ENCODE measurements around the gene ANK3.
"Not testable (repeated sequence)": the region's sequence is repeated elsewhere in the genome, so short reads cannot be mapped to it uniquely, and the experiment has no call there.

The ANK3 gene

DNA sequence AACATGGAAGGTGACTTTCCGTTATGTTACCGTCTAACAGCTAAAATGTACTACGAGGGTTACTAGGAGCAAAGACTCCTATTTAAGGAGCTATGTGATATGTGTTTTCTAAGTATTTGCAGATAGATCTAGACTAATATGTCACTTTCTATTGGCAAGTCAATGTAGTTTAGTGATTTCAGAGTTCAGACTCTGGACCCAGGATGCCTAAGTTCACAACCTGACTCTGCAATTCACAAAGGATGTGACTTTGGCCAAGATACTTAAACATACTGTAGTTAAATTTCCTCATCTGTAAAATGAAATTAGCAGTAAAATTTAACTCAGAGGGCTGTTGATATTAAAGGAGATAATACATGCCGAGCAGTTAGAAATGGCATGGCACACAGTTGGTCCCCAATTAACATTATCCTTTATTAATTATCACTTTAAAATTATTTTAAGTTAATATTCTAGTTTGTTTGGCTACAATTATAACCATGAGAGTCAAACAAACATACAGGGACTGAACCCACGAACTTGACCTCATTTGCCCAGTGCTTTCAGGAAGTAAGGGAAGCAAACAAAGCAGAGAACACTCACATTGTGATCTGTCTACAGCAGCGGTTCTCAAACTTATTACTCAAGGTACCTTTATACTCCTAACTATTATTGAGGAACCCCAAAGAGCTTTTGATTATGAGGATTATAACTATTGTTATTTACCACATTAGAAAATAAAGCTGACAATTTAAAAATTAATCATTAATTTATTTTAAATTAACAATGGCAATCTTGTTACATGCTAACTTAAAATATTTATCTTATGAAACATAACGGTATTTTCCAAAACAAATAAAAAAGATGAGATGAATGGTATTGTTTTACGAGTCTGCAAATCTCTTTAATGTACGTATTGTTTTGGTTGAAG is 94.4 kb downstream of the ANK3 start:
- TF ChIP-seq, protein P1, sequence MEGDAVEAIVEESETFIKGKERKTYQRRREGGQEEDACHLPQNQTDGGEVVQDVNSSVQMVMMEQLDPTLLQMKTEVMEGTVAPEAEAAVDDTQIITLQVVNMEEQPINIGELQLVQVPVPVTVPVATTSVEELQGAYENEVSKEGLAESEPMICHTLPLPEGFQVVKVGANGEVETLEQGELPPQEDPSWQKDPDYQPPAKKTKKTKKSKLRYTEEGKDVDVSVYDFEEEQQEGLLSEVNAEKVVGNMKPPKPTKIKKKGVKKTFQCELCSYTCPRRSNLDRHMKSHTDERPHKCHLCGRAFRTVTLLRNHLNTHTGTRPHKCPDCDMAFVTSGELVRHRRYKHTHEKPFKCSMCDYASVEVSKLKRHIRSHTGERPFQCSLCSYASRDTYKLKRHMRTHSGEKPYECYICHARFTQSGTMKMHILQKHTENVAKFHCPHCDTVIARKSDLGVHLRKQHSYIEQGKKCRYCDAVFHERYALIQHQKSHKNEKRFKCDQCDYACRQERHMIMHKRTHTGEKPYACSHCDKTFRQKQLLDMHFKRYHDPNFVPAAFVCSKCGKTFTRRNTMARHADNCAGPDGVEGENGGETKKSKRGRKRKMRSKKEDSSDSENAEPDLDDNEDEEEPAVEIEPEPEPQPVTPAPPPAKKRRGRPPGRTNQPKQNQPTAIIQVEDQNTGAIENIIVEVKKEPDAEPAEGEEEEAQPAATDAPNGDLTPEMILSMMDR (IDR thresholded peaks at IDR 0.05; ENCODE audit: borderline replicate concordance, insufficient read depth, low read depth, low read length): no peak
- H3K4me3 ChIP-seq (ENCODE audit: low read depth, low read length): no peak overlapping the region

DNA sequence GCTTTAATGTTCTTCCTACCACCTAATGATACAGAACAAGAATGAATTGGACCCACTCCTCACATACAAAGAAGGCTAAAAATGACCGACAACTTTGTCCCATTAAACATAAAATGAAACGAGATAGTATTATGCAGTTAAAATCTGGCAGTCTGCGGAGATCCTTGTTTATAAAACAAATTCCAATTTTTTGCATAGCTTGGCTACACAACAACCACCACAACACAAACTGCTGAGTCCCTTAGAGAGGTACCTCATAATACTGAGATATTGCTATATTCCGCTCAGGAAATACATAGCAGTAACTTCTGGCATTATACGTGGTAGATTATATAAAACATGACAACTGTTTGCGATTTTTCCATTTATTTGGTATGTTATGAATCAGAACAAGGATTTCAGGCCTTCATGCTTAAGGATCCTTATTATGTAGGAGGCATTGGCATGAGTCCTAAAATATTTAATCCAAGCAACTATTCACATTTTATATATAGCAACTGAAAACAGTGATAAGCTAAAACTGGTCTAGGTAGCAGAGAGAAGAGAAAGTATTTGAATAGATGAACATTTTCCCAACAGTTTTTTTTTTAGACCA is 96.0 kb downstream of the ANK3 start:
- TF ChIP-seq, protein P1 (IDR thresholded peaks at IDR 0.05; ENCODE audit: borderline replicate concordance, insufficient read depth, low read depth, low read length): no peak
- H3K4me3 ChIP-seq (ENCODE audit: low read depth, low read length): no peak overlapping the region

DNA sequence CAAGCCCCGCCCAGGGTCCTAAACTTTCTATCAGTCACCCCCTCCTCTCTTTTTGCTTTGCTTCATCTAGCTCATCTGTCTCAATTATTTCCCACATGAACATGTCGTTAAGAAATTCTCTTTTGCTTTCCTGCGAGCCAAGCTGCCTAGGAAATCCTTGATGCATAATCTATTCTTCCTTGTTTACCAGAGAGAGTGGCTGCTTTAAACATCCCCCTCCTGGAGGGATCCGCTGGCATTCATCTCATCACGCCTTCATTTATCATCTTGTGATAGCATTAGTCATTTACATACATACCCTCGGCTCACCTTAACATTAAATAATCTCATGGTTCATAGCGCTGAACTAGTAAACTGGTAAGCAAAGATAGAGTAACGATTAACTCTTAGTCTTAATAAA is 96.7 kb downstream of the ANK3 start:
- TF ChIP-seq, protein P1 (IDR thresholded peaks at IDR 0.05; ENCODE audit: borderline replicate concordance, insufficient read depth, low read depth, low read length): no peak
- no peak overlapping the region for H3K4me3 ChIP-seq (ENCODE audit: low read depth, low read length)

DNA sequence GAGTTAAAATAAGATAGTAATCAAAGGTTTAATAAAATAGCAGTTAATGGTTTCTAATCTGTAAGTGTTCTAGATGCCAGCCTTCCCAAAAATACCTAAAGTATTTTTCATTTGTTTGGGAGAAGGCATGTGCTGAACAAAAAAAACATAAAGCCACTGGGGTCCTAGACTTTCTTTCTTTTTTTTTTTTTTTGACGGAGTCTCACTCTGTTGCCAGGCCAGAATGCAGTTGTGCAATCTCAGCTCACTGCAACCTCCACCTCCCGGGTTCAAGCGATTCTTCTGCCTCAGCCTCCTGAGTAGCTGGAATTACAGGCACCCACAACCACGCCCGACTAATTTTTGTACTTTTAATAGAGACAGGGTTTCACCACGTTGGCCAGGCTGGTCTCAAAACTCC is 97.1 kb downstream of the ANK3 start:
- not testable (repeated sequence) for H3K4me3 ChIP-seq (ENCODE audit: low read depth, low read length)

DNA sequence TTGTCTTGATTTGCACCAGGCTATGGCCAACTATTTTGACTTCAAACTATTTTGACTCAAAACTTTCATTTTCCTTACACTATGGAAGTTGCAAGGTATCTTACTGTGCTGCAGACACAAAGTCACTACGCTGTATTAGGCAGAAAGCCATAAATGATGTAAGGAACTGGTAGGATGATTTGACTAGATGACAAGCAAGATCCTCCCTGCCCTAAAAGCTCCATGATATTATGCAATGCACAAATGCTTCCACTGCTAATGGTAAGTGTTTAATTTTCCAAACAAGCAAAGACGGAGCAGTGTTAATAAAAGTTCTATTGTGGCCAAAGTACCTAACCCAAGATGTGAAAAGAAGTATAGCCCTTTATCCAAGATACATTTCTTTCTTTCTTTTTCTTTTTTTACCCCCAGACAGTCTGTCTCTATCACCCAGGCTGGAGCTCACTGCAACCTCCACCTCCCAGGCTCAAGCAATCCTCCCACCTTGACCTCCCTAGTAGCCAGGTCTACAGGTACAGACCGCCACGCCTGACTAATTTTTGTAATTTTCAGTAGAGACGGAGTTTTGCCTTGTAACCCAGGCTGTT is 98.2 kb downstream of the ANK3 start:
- H3K4me3 ChIP-seq (ENCODE audit: low read depth, low read length): no peak overlapping the region
- TF ChIP-seq, protein P1 (IDR thresholded peaks at IDR 0.05; ENCODE audit: borderline replicate concordance, insufficient read depth, low read depth, low read length): no peak

DNA sequence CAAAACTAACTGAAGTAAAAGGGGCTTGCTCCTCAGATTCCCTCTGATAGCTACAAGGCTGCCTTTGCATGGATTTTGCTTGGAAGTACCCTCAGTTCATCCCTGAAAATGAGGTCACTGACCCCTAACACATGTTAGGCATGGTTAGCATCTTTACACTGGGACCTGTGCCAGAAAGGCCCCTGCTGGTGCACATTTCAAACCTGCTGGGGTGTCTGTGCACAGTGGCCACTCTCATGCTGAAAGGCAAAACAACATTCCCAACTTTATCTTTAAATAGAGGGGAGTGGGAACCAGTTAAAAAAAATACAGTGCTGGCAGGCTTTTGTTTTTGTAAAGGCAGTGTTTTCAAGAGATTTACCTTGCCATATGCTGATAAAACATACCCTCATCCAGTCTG is 99.1 kb downstream of the ANK3 start:
- TF ChIP-seq, protein P1 (IDR thresholded peaks at IDR 0.05; ENCODE audit: borderline replicate concordance, insufficient read depth, low read depth, low read length): no peak
- no peak overlapping the region for H3K4me3 ChIP-seq (ENCODE audit: low read depth, low read length)

DNA sequence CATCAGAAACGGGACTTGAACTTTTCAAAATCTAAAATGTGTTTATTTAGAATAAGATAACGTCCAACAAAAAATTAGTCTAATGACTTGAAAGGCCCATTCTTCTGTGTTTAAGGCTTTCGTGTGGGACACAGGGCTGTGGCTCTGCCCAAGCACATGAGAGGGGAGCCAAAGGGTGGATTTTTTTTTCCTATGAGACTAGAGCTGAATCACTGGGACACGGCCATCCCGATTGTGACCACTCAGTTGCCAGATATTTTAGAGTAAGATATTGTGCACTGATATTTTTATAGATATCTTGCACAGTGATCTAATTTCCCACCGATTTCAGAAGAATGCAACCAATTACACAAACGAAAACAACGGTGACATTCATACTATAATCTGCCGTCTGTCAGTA is 99.9 kb downstream of the ANK3 start:
- H3K4me3 ChIP-seq (ENCODE audit: low read depth, low read length): no peak overlapping the region
- TF ChIP-seq, protein P1 (IDR thresholded peaks at IDR 0.05; ENCODE audit: borderline replicate concordance, insufficient read depth, low read depth, low read length): no peak

Data from GM12875 (cell line).